MM.1S (cell line): Measurements from ENCODE around the gene LCE7A.

Experiments used
- DNase-seq: peaks from one replicate; pipeline ENCODE4 v3.0.0-alpha.2; 2015
- H2AFZ ChIP-seq: fragments of 300-600 bp; sonication (generic); 2 replicates; pipeline ENCODE4 v1.6.0; 2016; ENCODE audit warnings: antibody characterized with exemption, low read length
- H3F3A ChIP-seq: fragments of 300-600 bp; sonication (generic); 2 replicates; pipeline ENCODE4 v1.6.1; 2016; ENCODE audit warnings: mild to moderate bottlenecking, antibody characterized with exemption, low read length, moderate library complexity, mixed read lengths; ENCODE audit not compliant: insufficient read depth
- H3K27ac ChIP-seq: fragments of 300-600 bp; sonication (generic); 2 replicates; pipeline ENCODE4 v1.5.1; 2016; ENCODE audit warnings: mild to moderate bottlenecking, low read length
- H3K27me3 ChIP-seq: fragments of 300-600 bp; sonication (generic); replicated peaks from 2 replicates; pipeline ENCODE4 v1.6.0; 2016; ENCODE audit warnings: low read length; ENCODE audit not compliant: insufficient read depth
- H3K36me3 ChIP-seq: fragments of 300-600 bp; sonication (generic); replicated peaks from 2 replicates; pipeline ENCODE4 v1.6.1; 2016; ENCODE audit warnings: mild to moderate bottlenecking, low read length, mixed read lengths; ENCODE audit not compliant: insufficient read depth
- H3K4me1 ChIP-seq: fragments of 300-600 bp; sonication (generic); 2 replicates; pipeline ENCODE4 v1.6.1; 2016; ENCODE audit warnings: low read length, mixed read lengths
- H3K4me2 ChIP-seq: fragments of 300-600 bp; sonication (generic); 2 replicates; pipeline ENCODE4 v1.6.0; 2016; ENCODE audit warnings: low read depth, low read length
- H3K4me3 ChIP-seq: fragments of 300-600 bp; sonication (generic); 2 replicates; pipeline ENCODE4 v1.5.1; 2016; ENCODE audit warnings: low read length, mixed read lengths
- H3K79me2 ChIP-seq: fragments of 300-600 bp; sonication (generic); 2 replicates; pipeline ENCODE4 v1.6.1; 2016; ENCODE audit warnings: mixed run types, low read length, mixed read lengths
- H3K9ac ChIP-seq: fragments of 300-600 bp; sonication (generic); 2 replicates; pipeline ENCODE4 v1.6.1; 2016; ENCODE audit warnings: low read length, mixed read lengths
- H3K9me2 ChIP-seq: fragments of 300-600 bp; sonication (generic); replicated peaks from 2 replicates; pipeline ENCODE4 v1.6.1; 2016; ENCODE audit warnings: mild to moderate bottlenecking, low read length, mixed read lengths; ENCODE audit not compliant: insufficient read depth
- H3K9me3 ChIP-seq: fragments of 300-600 bp; sonication (generic); replicated peaks from 2 replicates; pipeline ENCODE4 v1.6.1; 2016; ENCODE audit warnings: mild to moderate bottlenecking, low read length, mixed read lengths; ENCODE audit not compliant: insufficient read depth
- H4K20me1 ChIP-seq: fragments of 300-600 bp; sonication (generic); 2 replicates; pipeline ENCODE4 v1.6.1; 2016; ENCODE audit warnings: mild to moderate bottlenecking, low read length, moderate library complexity, mixed read lengths; ENCODE audit not compliant: insufficient read depth
- EZH2 ChIP-seq: fragments of 300-600 bp; sonication (generic); optimal IDR thresholded peaks from 2 replicates; pipeline ENCODE3; 2017; ENCODE audit warnings: low read depth, mild to moderate bottlenecking, antibody characterized with exemption, low read length, mixed read lengths
- EZH2phosphoT487 ChIP-seq: fragments of 300-600 bp; sonication (generic); IDR thresholded peaks from 2 replicates; pipeline ENCODE4 v1.6.1; 2018; ENCODE audit warnings: antibody characterized with exemption, low read length
- TF ChIP-seq, protein P1 (sequence below): fragments of 300-600 bp; sonication (generic); IDR thresholded peaks from 2 replicates; pipeline ENCODE4 v1.5.1; 2016; ENCODE audit warnings: antibody characterized with exemption, low read length, mixed read lengths

The LCE7A gene

DNA sequence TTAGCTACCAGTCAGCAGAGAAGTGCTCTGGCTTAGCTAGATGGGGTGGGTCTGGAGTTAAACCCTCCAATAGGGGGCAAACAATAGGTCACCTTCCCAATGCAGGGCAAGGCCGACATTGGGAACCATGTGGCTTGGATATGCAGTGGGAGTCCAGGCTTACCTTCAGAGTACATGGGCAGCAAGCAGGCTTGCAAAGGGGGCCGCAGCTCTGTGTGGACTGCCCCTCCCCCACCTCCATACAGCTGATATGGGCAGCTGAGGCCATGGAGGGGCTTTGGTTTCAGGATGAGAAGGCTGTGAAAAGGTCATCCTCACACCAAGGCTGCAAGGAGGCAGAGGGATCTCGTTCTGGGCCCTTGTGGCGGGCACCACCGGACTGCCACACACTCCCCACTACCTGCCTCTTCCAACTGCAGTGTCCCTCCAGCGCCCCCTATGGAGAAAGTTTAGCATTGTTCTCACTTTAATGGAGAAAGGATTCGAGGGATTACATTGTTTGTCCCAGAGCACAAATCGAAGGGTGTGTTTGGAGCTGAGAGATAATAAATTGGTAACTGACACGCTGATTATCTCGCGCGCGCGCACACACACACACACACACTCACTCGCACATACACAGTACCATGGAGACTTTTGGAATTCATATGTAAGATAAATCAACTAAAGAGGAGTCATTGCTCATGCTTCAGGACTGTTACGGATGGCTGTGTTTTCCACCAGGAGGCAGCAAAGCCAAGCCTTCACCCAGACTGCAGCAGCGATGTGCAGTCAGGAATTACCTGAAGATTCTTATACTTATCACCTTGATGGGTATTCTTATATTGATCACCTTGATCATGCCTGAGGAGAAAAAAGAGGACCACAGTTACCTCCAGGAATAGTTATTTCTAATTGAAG lies 11.3 kb downstream of the LCE7A start:
- H2AFZ ChIP-seq, result peak overlapping the region; percentile 78
- H3K27me3 ChIP-seq, result no peaks in the 10 kb centered on the region
- TF ChIP-seq, protein P1, sequence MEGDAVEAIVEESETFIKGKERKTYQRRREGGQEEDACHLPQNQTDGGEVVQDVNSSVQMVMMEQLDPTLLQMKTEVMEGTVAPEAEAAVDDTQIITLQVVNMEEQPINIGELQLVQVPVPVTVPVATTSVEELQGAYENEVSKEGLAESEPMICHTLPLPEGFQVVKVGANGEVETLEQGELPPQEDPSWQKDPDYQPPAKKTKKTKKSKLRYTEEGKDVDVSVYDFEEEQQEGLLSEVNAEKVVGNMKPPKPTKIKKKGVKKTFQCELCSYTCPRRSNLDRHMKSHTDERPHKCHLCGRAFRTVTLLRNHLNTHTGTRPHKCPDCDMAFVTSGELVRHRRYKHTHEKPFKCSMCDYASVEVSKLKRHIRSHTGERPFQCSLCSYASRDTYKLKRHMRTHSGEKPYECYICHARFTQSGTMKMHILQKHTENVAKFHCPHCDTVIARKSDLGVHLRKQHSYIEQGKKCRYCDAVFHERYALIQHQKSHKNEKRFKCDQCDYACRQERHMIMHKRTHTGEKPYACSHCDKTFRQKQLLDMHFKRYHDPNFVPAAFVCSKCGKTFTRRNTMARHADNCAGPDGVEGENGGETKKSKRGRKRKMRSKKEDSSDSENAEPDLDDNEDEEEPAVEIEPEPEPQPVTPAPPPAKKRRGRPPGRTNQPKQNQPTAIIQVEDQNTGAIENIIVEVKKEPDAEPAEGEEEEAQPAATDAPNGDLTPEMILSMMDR, result peak; percentile 83
- TF ChIP-seq EZH2phosphoT487, result no peak
- no peak for TF ChIP-seq EZH2
- H3K36me3 ChIP-seq, result no peaks in the 10 kb centered on the region
- peak; percentile 74 for DNase-seq
- H3K4me3 ChIP-seq, result peak overlapping the region; percentile 16; the same call in 1 of the 2 replicates
- no peaks in the 10 kb centered on the region for H3K9me2 ChIP-seq
- H3K9ac ChIP-seq, result no peak overlapping the region
- H3F3A ChIP-seq, result no peaks in the 10 kb centered on the region
- peak overlapping the region; percentile 61 for H3K4me2 ChIP-seq
- H3K27ac ChIP-seq, result no peak overlapping the region
- peaks cover 12% of the 10 kb centered on the region for H3K4me1 ChIP-seq
- no peaks in the 10 kb centered on the region for H3K79me2 ChIP-seq
- H4K20me1 ChIP-seq, result no peaks in the 10 kb centered on the region
- H3K9me3 ChIP-seq, result no peaks in the 10 kb centered on the region

DNA sequence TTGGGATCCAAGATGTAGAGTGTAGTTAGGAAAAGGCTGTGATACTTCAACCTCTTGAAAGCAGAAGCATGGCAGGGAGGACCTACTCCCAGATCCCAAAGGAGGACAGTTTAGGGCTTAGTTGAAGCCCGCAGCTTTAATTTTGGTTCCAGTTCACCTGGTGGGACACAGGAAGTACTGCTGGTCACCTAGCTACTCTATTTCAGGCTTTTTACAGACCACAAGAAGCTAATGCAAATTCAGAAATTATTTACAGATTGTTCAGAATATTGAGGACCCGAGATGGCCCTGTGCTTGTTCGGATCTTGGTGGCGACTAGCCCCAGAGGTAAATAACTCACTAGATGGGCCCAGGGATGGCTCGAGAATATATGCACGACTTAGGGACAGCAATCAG lies 11.9 kb downstream of the LCE7A start:
- Histone ChIP-seq H3K4me2 (peak overlapping the region; percentile 61), H3K9me3 (no peaks in the 10 kb centered on the region), H3K9me2 (no peaks in the 10 kb centered on the region), H3K9ac (no peak overlapping the region), H3K27me3 (no peaks in the 10 kb centered on the region), H3F3A (no peaks in the 10 kb centered on the region), H3K4me1 (peaks cover 12% of the 10 kb centered on the region), H2AFZ (peak overlapping the region; percentile 78), H3K36me3 (no peaks in the 10 kb centered on the region), H4K20me1 (no peaks in the 10 kb centered on the region), H3K27ac (no peak overlapping the region), H3K79me2 (no peaks in the 10 kb centered on the region), H3K4me3 (peak overlapping the region; percentile 15; the same call in 1 of the 2 replicates)
- peak; percentile 25 for DNase-seq
- TF ChIP-seq EZH2phosphoT487 (no peak), EZH2 (no peak)
- TF ChIP-seq, protein P1, result no peak

DNA sequence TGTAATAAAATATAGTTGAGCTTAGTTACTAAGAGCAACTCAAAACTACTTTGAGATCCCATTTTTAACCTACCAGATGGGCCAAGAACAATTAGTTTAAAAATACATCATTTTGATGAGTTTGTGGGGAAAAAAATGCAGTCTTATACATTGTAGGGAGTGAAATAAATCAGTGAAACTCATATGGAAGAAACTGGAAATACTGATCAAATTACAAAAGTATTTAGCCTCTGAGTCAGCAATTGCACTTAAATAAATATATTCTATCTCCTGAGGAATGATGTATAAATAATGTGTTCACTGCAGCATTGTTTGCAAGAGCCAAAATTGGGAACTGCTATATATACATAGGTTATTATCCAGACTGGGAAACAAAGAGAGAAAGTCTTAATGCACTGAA lies 13.7 kb downstream of the LCE7A start:
- no peaks in the 10 kb centered on the region for H3K36me3 ChIP-seq
- no peaks in the 10 kb centered on the region for H3K9me3 ChIP-seq
- no peaks in the 10 kb centered on the region for H3K9me2 ChIP-seq
- no peaks in the 10 kb centered on the region for H3F3A ChIP-seq
- no peak for TF ChIP-seq EZH2
- no peak for TF ChIP-seq EZH2phosphoT487
- TF ChIP-seq, protein P1, result no peak
- no peak overlapping the region for H3K4me3 ChIP-seq
- H4K20me1 ChIP-seq, result no peaks in the 10 kb centered on the region
- H3K4me2 ChIP-seq, result no peak overlapping the region
- no peak overlapping the region for H2AFZ ChIP-seq
- peaks cover 12% of the 10 kb centered on the region for H3K4me1 ChIP-seq
- no peaks in the 10 kb centered on the region for H3K79me2 ChIP-seq
- DNase-seq, result no peak
- H3K27me3 ChIP-seq, result no peaks in the 10 kb centered on the region
- H3K9ac ChIP-seq, result no peak overlapping the region
- no peak overlapping the region for H3K27ac ChIP-seq
